Measurements from ENCODE around the gene ADAM15.

GRCh38 chr1:155063550-155064110, 12.5 kb downstream of the ADAM15 start, which contains the start of gene EFNA4:
- TF ChIP-seq POLR2A (IDR thresholded peaks at IDR 0.05): no peak
- TF ChIP-seq CTCF (IDR thresholded peaks at IDR 0.05): no peak

All from gastroesophageal sphincter (tissue), 3 donors.